Measurements from ENCODE around the gene THSD4. TPM values are rescaled to one million over a fixed set of nuclear protein-coding genes. Genes with fewer than 3 reads are reported as not detected.

THSD4 gene
- total RNA-seq, 1 donor from 2014 or later = not detected

- intact Hi-C loops (cut with micrococcal nuclease) = no loop called here
Observed at GRCh38 chr15:71485094-71485693, 369.9 kb downstream of the THSD4 start.

DNA sequence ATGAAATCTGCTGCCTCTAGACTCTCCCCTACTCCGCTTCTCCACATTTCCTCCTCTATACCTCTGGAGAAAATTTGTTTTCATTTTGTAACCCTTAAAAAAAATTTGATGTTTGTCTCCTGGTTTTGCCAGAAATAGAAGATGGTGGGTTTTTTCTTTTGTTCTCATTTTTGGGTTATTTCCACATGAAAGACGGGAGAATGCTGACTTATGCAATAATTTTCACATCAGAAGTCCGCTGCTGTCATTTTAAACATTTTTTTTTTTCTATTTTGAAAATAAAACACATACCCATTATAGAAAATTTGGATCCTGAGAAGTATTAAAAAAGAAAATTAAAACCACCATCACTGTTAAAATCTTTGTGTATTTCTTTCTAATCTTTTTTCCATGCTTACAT is 374.3 kb downstream of the THSD4 start:
- intact Hi-C loops (cut with micrococcal nuclease) = no loop called here

DNA sequence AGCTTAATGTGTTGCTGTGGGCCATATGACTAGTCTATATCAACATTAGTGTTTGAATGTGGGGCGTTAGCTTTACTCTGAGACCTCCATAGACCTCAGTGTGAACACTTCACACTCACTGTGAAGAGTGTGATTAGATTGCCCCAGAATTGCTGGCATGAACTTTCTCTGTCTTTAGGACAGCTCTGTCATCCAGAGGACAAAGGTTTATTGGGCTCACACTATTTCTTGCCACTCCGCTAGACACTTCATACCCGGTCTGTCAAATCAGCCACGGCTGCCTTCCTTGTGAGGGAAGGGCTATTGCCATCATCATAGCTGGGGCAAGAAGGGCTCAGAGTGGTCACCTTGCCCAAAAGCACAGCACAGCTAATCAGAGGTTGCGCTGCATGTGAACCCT is 378.3 kb downstream of the THSD4 start:
- intact Hi-C loops (cut with micrococcal nuclease) = no loop called here

DNA sequence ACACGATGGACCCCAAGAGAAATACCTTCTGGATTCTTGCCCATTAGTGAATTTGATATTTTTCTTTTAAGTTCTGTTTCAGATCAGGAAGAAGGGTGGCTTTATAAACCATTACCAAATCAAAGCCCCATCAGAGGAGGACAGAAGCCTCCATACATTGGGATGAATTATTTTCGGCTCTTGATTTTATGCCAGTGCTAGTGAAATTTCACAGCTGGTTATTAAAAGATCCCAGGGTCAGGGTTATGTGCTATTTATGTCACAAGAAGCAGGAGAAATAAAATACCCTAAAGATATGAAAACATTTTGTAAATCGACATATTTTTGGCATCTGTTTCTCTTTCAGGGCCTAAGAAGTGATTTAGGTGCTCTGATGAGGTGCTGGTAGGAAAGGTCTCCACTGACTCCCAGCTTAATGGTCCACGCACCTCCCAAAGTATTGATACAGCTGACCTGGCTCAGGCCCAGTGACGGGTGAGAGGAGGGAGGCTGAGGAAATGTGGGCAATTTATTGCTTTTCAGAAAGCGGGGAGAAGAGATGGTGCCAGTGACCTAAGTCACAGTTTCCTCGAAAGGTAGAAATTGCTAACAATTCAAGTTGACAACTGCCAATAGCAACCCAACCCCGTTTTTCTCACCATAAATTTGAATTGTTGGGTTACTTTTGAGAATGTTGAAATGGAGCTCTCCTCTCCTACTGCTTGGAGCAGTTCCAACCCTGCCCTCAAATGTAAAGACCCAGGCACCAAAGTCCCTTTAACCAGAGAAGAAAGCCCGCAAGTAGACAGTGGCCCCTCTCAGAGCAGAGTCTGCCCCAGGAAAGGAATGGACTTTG is 379.5 kb downstream of the THSD4 start:
- intact Hi-C loops (cut with micrococcal nuclease) = no loop called here

GRCh38 chr15:71495398-71495780 is 380.1 kb downstream of the THSD4 start:
- intact Hi-C loops (cut with micrococcal nuclease) = no loop called here

DNA sequence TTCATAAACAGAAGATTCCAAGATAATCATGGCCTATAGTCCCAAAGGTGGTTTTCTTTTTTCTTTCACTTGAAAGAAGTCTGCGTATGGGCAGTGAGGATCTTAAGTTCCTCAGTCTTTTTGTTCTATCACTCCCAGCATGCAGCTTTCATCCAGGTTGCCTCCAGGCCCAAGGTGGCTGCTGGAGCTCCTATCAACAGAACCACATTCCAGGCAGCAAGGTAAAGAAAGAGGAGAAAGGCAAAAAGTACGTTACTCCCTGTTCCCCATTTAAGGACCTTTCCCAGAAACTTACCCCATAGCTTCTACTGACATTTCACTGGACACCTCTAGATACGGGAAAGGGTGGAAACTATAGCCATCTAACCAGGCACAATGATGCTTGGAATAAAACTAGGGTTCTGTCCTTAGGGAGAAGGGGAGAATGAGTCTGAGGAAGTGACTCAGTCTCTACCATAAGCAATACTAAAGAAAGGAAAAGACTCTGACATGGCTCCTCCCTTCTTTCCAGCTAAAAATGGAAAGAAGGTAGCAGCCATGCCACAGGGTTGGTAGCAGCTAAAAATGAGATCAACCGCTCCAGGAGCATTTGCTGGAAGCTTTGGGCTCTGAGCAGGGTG is 381.2 kb downstream of the THSD4 start:
- intact Hi-C loops (cut with micrococcal nuclease) = no loop called here

- intact Hi-C loops (cut with micrococcal nuclease) = no loop called here
Observed at GRCh38 chr15:71501344-71502076, 386.2 kb downstream of the THSD4 start.

DNA sequence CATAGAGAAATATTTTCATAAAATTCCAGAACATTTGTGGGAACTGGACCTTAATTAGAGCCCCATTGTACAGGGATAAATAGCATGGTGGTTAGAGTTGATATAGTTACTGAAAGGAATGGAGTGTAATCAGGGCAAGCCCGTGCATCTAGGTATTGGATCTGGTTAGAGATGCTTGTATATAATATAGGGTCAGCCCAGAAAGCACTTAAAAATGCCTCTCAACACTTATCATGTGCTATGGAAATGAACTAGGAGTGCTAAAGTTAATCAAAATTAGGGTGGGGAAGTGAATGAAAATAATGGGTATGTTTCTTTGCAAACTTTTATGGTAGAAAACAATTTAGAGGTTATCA is 386.8 kb downstream of the THSD4 start:
- intact Hi-C loops (cut with micrococcal nuclease) = no loop called here

DNA sequence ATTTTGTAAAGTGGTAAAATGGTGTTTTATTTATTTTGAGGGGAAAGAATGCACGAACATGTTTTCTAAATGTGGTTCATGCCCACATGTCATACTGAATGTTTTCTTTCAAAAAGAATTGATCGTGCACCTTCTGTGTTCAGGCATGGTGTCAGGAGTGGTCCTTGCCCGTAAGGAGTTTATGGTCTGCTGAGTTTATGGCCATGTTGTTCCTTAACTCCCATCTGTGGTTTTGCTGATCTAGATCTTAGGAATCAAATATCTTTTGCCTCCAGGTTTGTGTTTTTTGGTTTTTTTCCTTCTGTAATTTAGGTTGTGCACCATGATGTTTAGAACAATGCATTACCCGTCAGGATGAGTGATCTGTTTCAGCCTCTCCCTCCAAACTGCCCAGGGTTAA is 390.7 kb downstream of the THSD4 start:
- intact Hi-C loops (cut with micrococcal nuclease) = no loop called here

GRCh38 chr15:71506946-71507345 is 391.7 kb downstream of the THSD4 start:
- intact Hi-C loops (cut with micrococcal nuclease) = no loop called here

DNA sequence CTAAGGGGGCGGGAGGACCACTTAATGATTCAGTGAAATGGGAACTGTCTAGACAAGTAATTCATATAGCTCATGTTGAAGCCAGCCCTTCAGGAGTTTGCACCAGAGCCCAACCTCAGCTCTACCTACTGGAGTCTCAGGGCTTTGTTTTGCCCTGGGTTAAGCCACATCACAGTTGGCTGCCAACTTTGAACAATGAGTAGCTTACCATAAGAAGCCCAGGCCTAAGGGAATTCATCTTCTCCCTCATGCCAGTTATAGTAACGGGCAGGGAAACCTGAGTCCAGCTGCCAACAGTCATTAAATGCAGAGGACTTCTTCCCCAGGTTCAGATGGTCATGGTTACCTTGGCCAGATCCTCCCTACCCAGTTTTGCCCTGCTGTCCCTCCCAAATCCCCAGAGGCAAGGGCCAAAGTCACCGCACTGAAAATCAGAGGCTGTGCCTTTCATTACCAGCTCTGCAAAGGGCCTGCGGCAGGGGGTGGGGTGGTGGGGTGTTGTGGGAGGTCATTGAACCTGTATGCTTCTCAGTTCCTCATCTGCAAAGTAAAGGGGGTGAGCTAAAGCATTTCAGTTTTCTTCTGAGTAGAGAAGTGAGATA is 392.9 kb downstream of the THSD4 start:
- intact Hi-C loops (cut with micrococcal nuclease) = no loop called here

DNA sequence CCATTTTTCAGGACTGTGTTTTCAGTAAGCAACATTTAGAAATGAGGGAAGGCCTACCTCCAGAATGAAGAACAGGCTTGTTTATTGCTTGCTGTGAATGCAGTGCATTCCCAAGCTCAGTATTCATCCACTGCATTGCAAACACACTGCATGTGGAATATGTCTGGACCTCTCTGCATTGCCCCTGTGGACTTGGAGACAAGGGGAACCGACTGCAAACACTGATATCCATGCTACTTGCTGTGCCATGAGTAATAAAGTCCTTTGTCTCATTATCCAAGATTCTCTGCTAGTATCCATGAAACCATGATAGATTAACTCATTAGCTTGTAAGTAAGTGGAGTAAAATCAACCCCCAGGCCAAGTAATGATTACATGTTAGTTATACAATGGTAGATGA is 393.9 kb downstream of the THSD4 start:
- intact Hi-C loops (cut with micrococcal nuclease) = no loop called here

DNA sequence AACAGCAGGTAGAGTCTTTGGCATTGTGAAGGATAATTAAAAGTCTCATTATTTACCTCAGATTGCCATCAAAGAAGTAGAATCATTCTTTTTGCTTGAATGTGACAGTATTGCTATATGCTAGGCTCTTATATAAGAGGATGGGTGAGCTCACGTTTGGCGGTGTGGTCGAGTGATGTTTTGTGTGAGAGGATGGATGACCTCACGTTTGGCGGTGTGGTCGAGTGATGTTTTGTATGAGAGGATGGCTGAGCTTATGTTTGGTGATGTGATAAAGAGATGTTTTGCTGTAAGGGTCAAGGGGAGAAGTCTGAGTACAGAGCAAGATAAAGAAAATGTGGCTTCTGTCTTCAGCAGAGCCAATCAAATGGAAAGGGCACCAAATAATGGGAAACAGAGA is 395.5 kb downstream of the THSD4 start:
- intact Hi-C loops (cut with micrococcal nuclease) = no loop called here

DNA sequence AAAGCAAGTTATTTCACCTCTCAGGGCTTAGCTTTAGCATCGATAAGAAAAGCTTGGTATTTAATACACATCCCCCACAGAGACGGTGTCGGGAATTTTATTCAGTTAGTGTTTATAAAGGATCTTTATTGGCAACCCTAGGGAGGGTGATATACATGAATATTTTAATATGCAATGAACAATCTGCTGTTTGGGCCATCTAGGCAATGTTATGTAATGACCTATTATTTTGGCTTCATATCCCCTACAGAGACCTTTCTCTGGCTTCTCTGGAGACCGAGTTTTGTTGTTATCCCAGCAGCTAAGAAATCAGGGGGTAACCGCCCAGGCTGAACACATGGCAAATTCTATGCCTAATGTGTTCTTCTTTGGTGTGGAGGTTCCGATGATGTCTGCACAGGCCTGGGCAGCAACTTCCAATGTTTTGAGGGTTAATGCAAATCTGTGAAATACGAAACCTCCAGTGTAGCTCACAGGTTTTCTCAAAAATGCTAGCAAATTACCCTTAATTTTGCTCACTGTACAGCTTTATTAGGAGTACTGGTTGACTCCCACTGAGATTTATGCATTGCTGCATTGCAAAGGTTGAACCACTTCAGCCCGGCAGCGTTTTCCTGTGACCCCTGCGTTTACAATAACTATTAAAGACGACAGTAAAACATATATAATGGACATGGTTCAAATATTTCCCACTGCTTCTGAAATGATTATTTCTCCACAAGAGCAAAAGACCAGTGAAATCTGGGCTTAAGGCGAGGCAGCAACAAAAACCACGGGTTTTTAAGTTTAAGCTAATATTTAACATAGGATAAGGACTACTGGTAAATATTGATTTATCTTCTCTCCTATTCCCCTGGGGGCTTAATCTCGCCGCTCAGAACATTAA is 396.8 kb downstream of the THSD4 start:
- intact Hi-C loops (cut with micrococcal nuclease) = no loop called here

DNA sequence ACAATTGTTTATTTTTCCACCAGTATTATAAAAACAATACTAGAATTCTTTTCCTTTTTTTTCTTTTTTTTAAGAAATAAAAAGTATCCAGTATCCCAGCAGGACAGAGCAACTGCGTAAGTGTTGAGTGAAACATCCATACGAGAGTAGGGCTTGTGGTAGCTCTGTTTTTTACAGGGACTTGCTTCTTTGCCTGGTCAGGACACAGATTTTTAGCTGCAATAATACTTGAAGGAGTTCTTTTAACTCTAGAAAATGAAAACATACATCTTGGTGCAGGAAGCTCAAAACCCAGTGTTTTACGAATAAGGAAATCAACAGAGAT is 397.4 kb downstream of the THSD4 start:
- intact Hi-C loops (cut with micrococcal nuclease) = no loop called here

DNA sequence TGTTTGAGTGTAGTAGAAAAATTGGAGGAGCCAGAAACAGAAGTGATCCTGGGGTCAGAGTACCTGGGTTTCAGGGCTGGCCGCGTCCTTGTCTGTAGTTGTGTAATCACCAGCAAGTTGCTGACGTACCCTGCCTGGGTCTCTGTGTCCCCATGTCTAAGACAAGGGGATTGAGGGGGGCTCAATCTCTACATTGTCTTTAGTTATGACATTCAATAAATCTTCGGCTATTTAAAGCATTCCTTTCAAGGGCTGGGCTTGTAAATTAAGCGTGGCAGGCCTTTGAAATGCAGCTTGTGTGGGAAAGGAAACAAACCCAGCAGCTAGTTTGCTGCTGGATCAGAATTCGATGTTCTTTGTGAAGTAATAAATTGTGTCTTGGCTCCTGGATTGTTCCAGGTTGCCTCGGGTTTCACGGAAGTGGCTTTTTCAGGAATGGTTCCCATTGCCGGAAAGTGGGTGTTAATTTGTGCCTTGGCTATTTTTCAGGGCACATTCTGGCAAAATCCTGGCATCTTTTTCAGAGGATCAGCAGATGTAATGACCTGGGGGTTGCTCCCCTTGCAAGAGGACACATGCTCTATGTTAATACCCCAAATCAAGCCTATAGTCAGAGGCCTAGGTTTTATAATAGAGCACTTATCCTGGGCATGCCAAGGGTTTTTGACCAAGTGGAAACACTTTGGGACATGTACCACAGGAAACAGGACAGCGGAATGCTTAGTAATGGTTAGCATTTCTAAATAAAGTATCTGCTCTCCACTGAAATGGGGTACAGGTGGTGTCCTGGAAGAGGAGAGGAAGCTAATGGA is 400.3 kb downstream of the THSD4 start:
- intact Hi-C loops (cut with micrococcal nuclease) = no loop called here

DNA sequence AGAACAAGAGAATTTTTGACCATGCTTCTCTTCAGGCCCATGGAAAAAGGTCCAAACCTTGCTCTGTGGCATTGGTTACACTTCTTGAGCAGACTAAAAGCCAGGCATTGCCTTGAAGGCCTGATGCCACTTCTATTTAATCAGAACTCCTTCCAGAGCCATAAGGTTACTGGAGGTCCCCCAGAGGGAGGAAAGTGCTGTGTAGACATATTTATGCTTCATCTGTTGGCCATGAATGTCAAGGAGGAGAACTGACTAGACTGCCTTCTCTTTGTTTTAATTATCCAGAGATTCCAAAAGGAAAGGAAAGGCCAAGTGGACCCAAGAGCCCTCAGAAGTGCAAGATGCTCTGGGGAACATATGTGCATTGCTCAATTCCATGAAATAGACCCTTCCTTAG is 402.5 kb downstream of the THSD4 start:
- intact Hi-C loops (cut with micrococcal nuclease) = no loop called here

GRCh38 chr15:71518661-71519060 is 403.4 kb downstream of the THSD4 start:
- intact Hi-C loops (cut with micrococcal nuclease) = no loop called here

- intact Hi-C loops (cut with micrococcal nuclease) = no loop called here
Observed at GRCh38 chr15:71526060-71526820, 411.0 kb downstream of the THSD4 start.

Data from T-helper 2 cell treated with Interferon-gamma antibody and Interleukin-4, amounts not matched to agents 100 ng/mL and 5 ng/mL, for 36 hours (primary cell).